Suprapubic skin (tissue), 3 donors: Measurements from ENCODE around the gene GALNT12.

ENCODE experiments used
- CTCF ChIP-seq, 2 donors: fragments of 200-600 bp in 1 of 2; fragments of 450-650 bp in 1 of 2; sonication (generic) in 1 of 2; IDR thresholded peaks; one replicate each; pipeline ENCODE4 v1.5.1; 2016 to 2019; ENCODE audit warnings: antibody characterized with exemption in 2 of 2, mild to moderate bottlenecking in 1 of 2, moderate library complexity in 1 of 2
- POLR2A ChIP-seq, 2 donors: fragments of 450-650 bp; IDR thresholded peaks; one replicate each; pipeline ENCODE4 v1.6.1; 2017; ENCODE audit warnings: antibody characterized with exemption in 2 of 2, mild to moderate bottlenecking in 2 of 2, moderate library complexity in 2 of 2

GRCh38 chr9:98784831-98785806 is 22.4 kb upstream of the GALNT12 start:
- TF ChIP-seq CTCF (IDR thresholded peaks at IDR 0.05) = no peak
- TF ChIP-seq POLR2A (IDR thresholded peaks at IDR 0.05) = no peak
